ENCODE results near the gene TTLL11.
A peak's percentile ranks its signal among the peaks of the same experiment; 100 is the strongest.

TTLL11 gene

DNA sequence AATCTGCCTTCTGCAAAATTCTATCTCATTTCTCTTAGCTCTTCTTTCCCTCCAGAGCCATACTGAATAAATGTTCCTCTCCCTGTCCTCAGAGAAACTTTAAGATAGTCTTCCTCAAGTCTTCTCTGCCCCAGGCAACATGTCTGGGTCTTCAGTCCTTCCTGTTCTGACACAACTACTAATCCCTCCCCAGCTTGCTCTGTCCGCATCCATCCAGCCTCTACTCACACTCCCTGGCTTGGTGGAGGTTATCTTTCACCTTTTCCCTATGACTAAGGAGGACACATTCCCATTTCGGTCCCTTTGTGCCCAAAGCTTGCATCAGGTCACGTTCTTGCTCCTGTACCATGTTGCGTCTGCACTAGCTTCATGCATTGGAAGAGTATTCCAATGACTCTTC is 143.3 kb downstream of the TTLL11 start:
- no peaks in the 10 kb centered on the region for H3K27me3 ChIP-seq (ENCODE audit: control insufficient read depth, insufficient read depth, low read length)
- H3K9me3 ChIP-seq (replicated peaks; ENCODE audit: low read length): no peaks in the 10 kb centered on the region
- peaks cover 7% of the 10 kb centered on the region for H3K36me3 ChIP-seq (ENCODE audit: insufficient read depth, low read length)
- H3K9ac ChIP-seq (ENCODE audit: low read depth, low read length): no peak overlapping the region
- H3K4me1 ChIP-seq (ENCODE audit: control insufficient read depth, insufficient read depth, low read length): peaks cover 50% of the 10 kb centered on the region
- no peak overlapping the region for H3K4me2 ChIP-seq (ENCODE audit: low read length)
- no peak overlapping the region for H3K4me3 ChIP-seq (ENCODE audit: low read length)

DNA sequence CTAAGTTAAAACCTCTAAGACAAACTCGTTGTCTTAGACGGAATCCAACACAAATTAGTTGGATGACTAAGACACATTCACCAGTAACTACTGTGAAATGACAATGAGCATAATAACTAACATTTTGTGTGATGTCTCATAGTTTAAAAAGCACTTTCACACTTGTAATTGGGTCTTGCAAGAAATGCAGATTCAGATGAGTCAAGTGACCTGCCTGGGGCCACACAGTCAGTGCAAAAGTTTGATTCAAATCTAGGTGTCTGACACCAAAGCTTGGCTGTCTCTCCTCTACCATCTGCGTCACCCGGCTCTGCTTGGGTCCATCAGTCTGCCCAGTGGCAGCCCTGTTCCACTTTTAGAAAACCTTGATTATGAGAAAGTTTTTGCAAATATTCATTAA is 143.7 kb downstream of the TTLL11 start:
- Histone ChIP-seq H3K36me3 (ENCODE audit: insufficient read depth, low read length) (peaks cover 7% of the 10 kb centered on the region), H3K4me1 (ENCODE audit: control insufficient read depth, insufficient read depth, low read length) (peaks cover 47% of the 10 kb centered on the region), H3K9ac (ENCODE audit: low read depth, low read length) (no peak overlapping the region), H3K27me3 (ENCODE audit: control insufficient read depth, insufficient read depth, low read length) (no peaks in the 10 kb centered on the region), H3K9me3 (replicated peaks; ENCODE audit: low read length) (no peaks in the 10 kb centered on the region), H3K4me3 (ENCODE audit: low read length) (no peak overlapping the region), H3K4me2 (ENCODE audit: low read length) (no peak overlapping the region)

DNA sequence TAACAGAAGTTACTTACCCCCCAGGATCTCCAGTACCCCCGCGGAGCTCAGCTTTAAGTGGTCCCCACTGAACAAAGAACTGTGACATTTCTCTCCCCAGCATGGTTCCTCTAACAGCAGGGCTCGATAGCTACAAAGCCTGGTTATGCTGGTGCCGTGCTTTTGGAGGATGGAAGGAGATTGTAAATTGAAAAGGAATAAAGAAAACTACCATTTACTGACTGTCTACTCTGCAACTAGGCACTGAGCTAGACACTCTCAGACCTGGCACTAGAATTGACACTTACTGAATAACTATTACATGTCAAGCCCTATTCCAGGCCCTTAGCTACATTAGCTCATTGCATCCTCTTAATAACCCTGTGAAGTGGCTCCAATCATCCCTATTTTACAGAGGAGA is 145.3 kb downstream of the TTLL11 start:
- Histone ChIP-seq H3K4me1 (ENCODE audit: control insufficient read depth, insufficient read depth, low read length) (peaks cover 41% of the 10 kb centered on the region), H3K36me3 (ENCODE audit: insufficient read depth, low read length) (peaks cover 11% of the 10 kb centered on the region), H3K27me3 (ENCODE audit: control insufficient read depth, insufficient read depth, low read length) (no peaks in the 10 kb centered on the region), H3K4me3 (ENCODE audit: low read length) (no peak overlapping the region), H3K9ac (ENCODE audit: low read depth, low read length) (no peak overlapping the region), H3K9me3 (replicated peaks; ENCODE audit: low read length) (no peaks in the 10 kb centered on the region), H3K4me2 (ENCODE audit: low read length) (no peak overlapping the region)

DNA sequence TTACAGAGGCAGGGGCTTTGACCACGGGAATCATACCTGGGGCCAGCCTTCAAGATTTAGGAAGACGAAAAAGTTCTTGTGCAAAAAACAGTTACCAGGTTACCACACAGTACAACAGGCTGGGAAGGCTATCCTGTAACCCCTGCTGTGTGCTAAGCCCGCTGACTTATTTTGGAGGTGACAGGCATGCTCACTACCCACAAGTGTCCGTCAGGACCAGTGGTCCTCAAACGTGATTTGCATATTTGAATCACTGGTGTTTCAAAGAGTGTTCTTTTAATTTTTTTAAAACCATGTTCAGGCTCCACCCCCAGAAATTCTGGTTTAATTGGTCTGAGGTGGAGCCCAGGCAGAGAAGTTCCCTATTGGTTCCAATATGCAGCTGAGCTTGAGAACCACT is 146.6 kb downstream of the TTLL11 start:
- peaks cover 14% of the 10 kb centered on the region for H3K36me3 ChIP-seq (ENCODE audit: insufficient read depth, low read length)
- peaks cover 38% of the 10 kb centered on the region for H3K4me1 ChIP-seq (ENCODE audit: control insufficient read depth, insufficient read depth, low read length)

DNA sequence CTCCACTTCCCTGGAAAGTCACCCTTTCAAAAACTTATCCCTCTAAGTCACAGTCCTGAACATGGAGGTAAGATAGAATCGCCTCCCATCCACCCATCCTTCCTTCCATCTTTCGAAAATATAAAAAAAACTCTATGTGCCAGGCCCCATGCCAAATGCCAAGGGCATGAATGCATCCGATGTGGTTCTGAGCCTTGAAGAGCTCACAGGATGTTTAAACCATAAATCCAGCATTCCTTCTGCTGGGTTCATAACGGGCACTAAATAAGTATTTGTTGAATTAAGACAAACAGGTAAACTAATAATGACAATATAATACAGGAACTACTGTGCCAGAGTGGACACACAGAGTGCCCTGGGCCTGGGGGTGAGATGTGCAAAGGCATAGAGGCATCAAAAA is 147.3 kb downstream of the TTLL11 start:
- Histone ChIP-seq H3K4me3 (ENCODE audit: low read length) (peak overlapping the region; percentile 37), H3K27me3 (ENCODE audit: control insufficient read depth, insufficient read depth, low read length) (no peaks in the 10 kb centered on the region), H3K9me3 (replicated peaks; ENCODE audit: low read length) (no peaks in the 10 kb centered on the region), H3K9ac (ENCODE audit: low read depth, low read length) (peak overlapping the region; percentile 82), H3K4me2 (ENCODE audit: low read length) (peak overlapping the region; percentile 64), H3K4me1 (ENCODE audit: control insufficient read depth, insufficient read depth, low read length) (peaks cover 38% of the 10 kb centered on the region), H3K36me3 (ENCODE audit: insufficient read depth, low read length) (peaks cover 12% of the 10 kb centered on the region)

More for the DNA sequence above, 146.6 kb downstream of the TTLL11 start:
- Histone ChIP-seq H3K9ac (ENCODE audit: low read depth, low read length) (peak overlapping the region; percentile 63), H3K9me3 (replicated peaks; ENCODE audit: low read length) (no peaks in the 10 kb centered on the region), H3K27me3 (ENCODE audit: control insufficient read depth, insufficient read depth, low read length) (no peaks in the 10 kb centered on the region), H3K4me2 (ENCODE audit: low read length) (peak overlapping the region; percentile 51), H3K4me3 (ENCODE audit: low read length) (peak overlapping the region; percentile 12)

DNA sequence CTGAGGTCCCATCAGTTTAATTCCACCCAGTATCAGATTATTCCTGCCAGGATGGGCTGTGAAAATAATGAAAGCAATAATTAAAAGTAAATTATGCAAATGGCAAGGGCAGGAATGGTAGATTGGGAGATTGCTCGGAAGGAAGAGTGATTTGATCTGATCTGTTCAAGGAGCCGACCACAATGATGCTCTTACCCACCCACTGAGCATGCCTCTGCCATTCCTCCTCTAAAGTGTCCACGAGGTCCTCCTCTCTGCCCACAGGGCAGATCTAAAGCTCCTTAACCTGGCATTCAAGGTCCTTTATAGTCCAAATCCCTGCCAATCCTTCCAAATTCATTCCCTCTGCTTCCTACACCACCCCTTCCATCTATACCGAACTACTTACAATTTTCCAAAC is 147.8 kb downstream of the TTLL11 start:
- peak overlapping the region; percentile 82 for H3K9ac ChIP-seq (ENCODE audit: low read depth, low read length)
- peaks cover 38% of the 10 kb centered on the region for H3K4me1 ChIP-seq (ENCODE audit: control insufficient read depth, insufficient read depth, low read length)
- H3K9me3 ChIP-seq (replicated peaks; ENCODE audit: low read length): no peaks in the 10 kb centered on the region
- H3K4me3 ChIP-seq (ENCODE audit: low read length): peak overlapping the region; percentile 37
- H3K4me2 ChIP-seq (ENCODE audit: low read length): peak overlapping the region; percentile 64
- H3K27me3 ChIP-seq (ENCODE audit: control insufficient read depth, insufficient read depth, low read length): no peaks in the 10 kb centered on the region
- peaks cover 10% of the 10 kb centered on the region for H3K36me3 ChIP-seq (ENCODE audit: insufficient read depth, low read length)

DNA sequence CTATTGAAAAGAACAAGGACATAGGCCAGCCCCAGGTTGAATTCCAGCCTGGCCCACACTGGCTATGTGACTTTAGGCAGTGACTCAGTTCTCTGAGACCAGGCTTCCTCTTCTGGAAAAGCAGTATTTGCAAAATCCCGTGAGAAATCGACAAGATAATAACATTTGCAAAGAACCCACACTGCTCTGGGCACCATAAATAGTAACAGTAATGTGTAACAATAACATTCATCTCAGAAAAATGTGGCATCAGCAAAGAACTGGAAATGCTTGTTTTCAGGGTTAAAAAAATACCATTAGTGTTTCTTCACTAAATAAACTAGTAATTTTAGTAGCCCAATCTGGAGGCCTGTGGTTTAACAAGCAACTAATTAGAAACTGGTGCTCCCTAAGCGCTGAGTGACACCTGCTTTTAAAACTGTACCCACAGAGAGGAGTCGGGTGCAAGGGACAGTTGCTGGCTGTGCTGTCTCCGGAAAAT is 148.4 kb downstream of the TTLL11 start:
- Histone ChIP-seq H3K4me3 (ENCODE audit: low read length) (peak overlapping the region; percentile 37), H3K4me1 (ENCODE audit: control insufficient read depth, insufficient read depth, low read length) (peaks cover 38% of the 10 kb centered on the region)

DNA sequence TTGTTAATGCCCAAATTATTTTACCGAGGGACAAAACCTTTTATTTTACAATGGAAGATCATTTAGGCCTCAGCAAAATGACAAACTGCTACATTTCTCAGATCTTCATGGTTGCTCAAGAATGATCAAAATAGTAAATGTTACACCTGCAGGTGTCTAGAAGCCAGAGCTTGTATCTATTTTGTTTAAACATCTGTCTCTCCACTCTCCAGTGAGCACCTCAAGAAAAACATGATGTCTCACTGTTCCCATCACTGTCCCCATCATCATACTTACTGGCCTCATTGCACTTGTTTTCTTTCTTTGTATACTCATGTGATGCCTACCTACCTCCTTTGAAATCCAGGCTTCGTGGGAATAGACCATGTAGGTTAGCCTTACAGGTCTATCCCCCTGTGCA is 149.6 kb downstream of the TTLL11 start:
- Histone ChIP-seq H3K27me3 (ENCODE audit: control insufficient read depth, insufficient read depth, low read length) (no peaks in the 10 kb centered on the region), H3K4me3 (ENCODE audit: low read length) (no peak overlapping the region), H3K4me2 (ENCODE audit: low read length) (no peak overlapping the region), H3K36me3 (ENCODE audit: insufficient read depth, low read length) (peaks cover 10% of the 10 kb centered on the region), H3K4me1 (ENCODE audit: control insufficient read depth, insufficient read depth, low read length) (peaks cover 38% of the 10 kb centered on the region), H3K9me3 (replicated peaks; ENCODE audit: low read length) (no peaks in the 10 kb centered on the region), H3K9ac (ENCODE audit: low read depth, low read length) (no peak overlapping the region)

More for the DNA sequence above, 148.4 kb downstream of the TTLL11 start:
- Histone ChIP-seq H3K9ac (ENCODE audit: low read depth, low read length) (peak overlapping the region; percentile 82), H3K4me2 (ENCODE audit: low read length) (peak overlapping the region; percentile 64), H3K9me3 (replicated peaks; ENCODE audit: low read length) (no peaks in the 10 kb centered on the region), H3K36me3 (ENCODE audit: insufficient read depth, low read length) (peaks cover 10% of the 10 kb centered on the region), H3K27me3 (ENCODE audit: control insufficient read depth, insufficient read depth, low read length) (no peaks in the 10 kb centered on the region)

DNA sequence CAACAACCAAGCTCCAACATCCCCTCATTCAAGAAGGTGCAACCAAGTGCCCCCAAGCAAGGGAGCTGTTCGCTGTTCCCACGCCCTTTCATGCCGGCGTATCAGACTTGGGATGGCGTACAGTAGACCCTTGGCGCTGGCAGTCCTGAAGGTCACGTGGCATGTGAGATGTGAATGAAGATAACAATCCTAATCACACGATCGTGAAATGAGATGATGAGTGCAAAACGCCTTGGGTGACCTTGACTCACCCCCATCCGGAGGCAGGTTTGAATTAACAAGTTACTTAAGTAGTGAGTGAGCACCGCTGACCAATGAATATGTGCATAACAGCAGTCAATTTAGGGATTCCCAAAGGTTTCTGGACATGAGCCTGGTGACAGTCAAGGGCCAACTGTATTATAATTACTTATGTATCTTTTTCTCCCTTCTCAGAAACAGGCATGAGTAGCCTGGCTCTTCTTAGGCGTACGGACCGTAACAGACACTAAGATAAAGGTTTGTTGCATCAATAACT is 150.2 kb downstream of the TTLL11 start:
- Histone ChIP-seq H3K9ac (ENCODE audit: low read depth, low read length) (no peak overlapping the region), H3K9me3 (replicated peaks; ENCODE audit: low read length) (no peaks in the 10 kb centered on the region), H3K27me3 (ENCODE audit: control insufficient read depth, insufficient read depth, low read length) (no peaks in the 10 kb centered on the region), H3K4me1 (ENCODE audit: control insufficient read depth, insufficient read depth, low read length) (peaks cover 38% of the 10 kb centered on the region), H3K4me3 (ENCODE audit: low read length) (no peak overlapping the region), H3K4me2 (ENCODE audit: low read length) (no peak overlapping the region), H3K36me3 (ENCODE audit: insufficient read depth, low read length) (peaks cover 10% of the 10 kb centered on the region)

DNA sequence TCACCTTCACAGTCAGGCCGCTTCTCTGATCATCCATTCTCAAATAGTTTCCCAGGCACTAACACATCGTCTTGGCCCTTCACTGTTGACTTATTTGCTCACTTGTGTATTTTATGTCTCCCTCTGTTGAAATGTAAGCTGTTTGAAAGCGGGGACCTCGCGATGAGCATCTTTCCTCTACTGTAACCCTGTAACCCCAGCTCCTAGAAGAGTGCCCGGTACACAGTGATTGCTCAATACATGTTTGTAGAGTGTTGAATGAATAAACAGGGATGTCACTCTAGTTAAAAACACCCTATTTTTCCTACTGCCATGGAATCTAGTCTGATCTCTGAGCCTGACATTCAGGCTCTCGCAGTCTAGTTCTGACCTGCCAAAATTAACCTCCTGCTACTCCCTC is 150.8 kb downstream of the TTLL11 start:
- Histone ChIP-seq H3K4me2 (ENCODE audit: low read length) (no peak overlapping the region), H3K4me3 (ENCODE audit: low read length) (no peak overlapping the region), H3K27me3 (ENCODE audit: control insufficient read depth, insufficient read depth, low read length) (no peaks in the 10 kb centered on the region), H3K9me3 (replicated peaks; ENCODE audit: low read length) (no peaks in the 10 kb centered on the region), H3K36me3 (ENCODE audit: insufficient read depth, low read length) (peaks cover 10% of the 10 kb centered on the region), H3K9ac (ENCODE audit: low read depth, low read length) (no peak overlapping the region), H3K4me1 (ENCODE audit: control insufficient read depth, insufficient read depth, low read length) (peaks cover 36% of the 10 kb centered on the region)

DNA sequence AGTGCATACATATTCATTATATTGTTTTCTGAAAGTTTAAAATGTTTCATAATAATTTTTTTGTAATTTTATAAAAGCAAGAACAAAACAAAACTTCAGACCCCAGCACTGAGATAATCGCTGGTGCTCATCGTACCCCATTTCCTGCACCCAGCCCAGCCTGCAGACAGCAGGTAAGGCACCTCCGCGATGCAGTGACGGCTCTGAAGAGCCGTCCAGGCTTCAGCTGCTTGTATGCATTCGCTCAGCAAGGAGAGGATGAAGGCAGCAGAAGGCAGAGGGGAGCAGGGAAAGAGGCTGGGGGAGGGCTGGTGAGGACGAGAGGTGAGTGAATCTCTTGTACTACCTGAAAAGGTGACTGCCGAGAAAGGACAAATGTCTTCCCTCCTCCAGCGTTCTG is 153.5 kb downstream of the TTLL11 start:
- Histone ChIP-seq H3K9me3 (replicated peaks; ENCODE audit: low read length) (no peaks in the 10 kb centered on the region), H3K27me3 (ENCODE audit: control insufficient read depth, insufficient read depth, low read length) (no peaks in the 10 kb centered on the region), H3K4me1 (ENCODE audit: control insufficient read depth, insufficient read depth, low read length) (peaks cover 21% of the 10 kb centered on the region), H3K9ac (ENCODE audit: low read depth, low read length) (no peak overlapping the region), H3K4me3 (ENCODE audit: low read length) (no peak overlapping the region), H3K4me2 (ENCODE audit: low read length) (no peak overlapping the region), H3K36me3 (ENCODE audit: insufficient read depth, low read length) (peaks cover 7% of the 10 kb centered on the region)

DNA sequence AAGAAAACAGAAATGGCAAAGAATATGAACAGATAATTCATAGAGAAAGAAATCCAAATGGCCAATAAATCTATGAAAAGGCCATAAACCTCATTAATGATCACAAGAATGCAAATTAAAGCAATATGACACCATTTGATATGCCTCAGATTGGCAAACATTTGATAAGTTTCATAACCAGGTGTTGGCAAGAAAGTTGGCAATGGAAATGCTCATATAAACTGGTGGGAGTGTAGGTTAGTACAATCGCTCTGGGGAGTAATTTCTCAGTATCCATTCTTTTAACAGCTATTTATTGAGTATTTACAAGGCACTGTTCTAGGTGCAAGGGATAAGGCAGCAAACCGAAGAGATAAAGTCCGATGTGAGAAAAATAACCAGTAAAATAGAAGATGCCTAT is 154.5 kb downstream of the TTLL11 start:
- no peak overlapping the region for H3K9ac ChIP-seq (ENCODE audit: low read depth, low read length)
- peaks cover 7% of the 10 kb centered on the region for H3K36me3 ChIP-seq (ENCODE audit: insufficient read depth, low read length)
- H3K4me2 ChIP-seq (ENCODE audit: low read length): no peak overlapping the region
- H3K4me1 ChIP-seq (ENCODE audit: control insufficient read depth, insufficient read depth, low read length): peaks cover 15% of the 10 kb centered on the region
- no peak overlapping the region for H3K4me3 ChIP-seq (ENCODE audit: low read length)
- no peaks in the 10 kb centered on the region for H3K9me3 ChIP-seq (replicated peaks; ENCODE audit: low read length)
- no peaks in the 10 kb centered on the region for H3K27me3 ChIP-seq (ENCODE audit: control insufficient read depth, insufficient read depth, low read length)
